Dermis blood vessel endothelial cell (primary cell): ENCODE results near the gene MEGF11. TPM values are rescaled to one million over a fixed set of nuclear protein-coding genes. Genes with fewer than 3 reads are reported as not detected.
A peak's percentile ranks its signal among the peaks of the same experiment; 100 is the strongest.
"Not testable (repeated sequence)": the region's sequence is repeated elsewhere in the genome, so short reads cannot be mapped to it uniquely, and the experiment has no call there.

ENCODE experiments used
- DNase-seq: peaks from one replicate; pipeline ENCODE4 v3.0.0; 2010
- total RNA-seq: library from RNA; depleted of rRNA; stranded (reverse); fragments of >200 nt; gene quantifications from 2 replicates; pipeline ENCODE4 v1.2.3, GENCODE V29; 2014

The MEGF11 gene
- total RNA-seq, 1 donor from 2014 or later = not detected

DNA sequence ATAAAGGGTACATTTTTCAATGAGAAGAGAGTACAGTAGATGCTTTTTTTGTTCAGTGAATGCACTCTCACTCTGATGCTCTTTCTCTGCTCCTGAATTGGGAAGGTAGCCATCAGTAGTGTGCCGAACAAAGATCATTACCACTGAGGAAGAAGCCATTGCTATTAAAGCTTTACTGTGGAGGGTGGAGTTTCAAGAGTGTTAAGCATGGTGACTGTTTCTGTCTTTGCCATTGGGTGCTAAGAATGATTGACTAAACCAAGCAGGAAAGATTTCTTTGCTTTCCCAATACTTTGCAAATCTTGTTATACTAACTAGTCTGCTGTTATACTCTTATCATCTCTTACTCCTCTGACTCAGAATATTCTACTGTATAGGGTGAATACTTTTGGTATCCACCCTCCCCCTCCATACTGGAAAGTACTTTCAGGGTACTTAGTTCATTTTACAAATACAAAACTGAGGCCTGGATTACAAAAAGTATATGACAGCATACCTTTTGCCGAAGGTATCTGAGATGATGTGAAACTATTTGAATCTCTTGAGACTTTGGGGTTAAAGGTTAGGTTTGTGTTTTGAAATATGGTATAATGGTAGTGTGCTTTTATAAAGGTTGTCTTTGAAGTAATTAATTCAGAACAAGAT, 382.5 kb downstream of the MEGF11 start:
- peak; percentile 73 for DNase-seq

DNA sequence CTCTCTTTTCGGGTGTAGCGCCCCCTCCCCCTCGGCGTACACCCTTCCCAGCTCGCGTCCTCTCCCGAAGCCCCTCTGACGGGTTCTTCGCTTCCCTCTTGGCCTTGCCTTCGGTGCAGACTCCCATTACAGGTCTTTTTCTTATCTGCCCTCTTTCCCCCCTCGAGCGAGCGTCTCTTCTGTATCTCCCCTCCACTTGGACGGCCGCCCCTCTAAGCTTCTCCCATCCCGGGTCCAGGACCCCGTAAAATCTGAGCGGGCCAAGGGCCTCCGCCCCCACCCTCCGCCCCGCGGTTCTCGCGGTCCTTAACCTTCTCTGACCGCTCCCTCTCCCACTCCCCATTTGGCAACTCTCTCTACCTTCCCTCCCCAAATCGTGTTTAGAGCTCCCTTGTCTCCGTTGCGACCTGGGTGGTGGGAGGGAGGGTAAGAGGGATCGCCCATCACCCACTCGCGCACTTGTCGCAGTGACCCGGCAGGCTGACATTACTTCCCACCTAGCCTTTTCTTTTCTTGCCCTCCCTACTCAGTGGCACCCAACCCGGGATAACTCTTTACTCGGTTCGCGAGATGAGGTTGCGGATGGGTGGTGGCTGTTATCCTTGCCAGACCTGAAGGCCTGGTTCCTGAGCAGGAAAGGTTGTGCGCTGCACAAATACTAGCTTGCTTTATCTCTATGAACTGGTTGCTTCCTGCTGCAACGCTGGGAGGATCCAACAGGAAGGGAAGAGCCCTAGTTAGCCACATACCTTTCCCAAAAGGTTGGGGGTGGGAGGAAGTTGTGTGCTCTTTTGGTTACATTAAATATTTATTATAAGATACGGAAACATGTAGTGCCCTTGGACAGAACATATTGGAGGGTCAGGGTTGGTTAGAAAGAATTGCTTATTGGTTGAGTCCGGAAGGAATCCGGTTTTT, 383.3 kb downstream of the MEGF11 start:
- peak; percentile 87 for DNase-seq

DNA sequence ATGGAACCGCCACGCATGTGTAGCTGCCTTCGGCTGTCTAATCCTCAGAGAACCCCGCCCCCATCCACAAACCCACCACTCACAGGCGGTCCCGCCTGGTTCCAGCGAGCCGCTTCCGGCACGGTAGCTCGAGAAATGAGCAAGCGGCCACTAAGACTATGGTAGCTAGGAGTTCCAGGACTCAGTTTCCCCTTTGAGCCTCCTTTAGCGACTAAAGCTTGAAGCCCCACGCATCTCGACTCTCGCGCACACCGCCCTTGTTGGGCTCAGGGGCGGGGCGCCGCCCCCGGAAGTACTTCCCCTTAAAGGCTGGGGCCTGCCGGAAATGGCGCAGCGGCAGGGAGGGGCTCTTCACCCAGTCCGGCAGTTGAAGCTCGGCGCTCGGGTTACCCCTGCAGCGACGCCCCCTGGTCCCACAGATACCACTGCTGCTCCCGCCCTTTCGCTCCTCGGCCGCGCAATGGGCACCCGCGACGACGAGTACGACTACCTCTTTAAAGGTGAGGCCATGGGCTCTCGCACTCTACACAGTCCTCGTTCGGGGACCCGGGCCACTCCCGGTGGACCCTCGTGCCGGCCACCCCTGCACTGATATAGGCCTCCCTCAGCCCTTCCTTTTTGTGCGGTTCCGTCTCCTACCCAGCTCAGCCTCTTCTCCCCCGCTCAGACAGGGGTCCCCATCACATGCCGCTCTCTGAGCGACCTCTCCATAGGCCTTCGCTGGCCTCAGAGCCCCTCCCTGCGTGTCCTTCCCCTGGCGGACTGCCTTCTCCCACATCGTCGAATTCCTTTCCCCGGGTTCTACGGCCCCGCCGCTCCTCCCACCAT, 384.2 kb downstream of the MEGF11 start, which contains the start of gene RAB11A:
TSS of gene RAB11A (plus strand) at position 366 of the 828 bp plus-strand sequence. CDS start at position 461, 95 bp downstream.
- peak; percentile 98 for DNase-seq

DNA sequence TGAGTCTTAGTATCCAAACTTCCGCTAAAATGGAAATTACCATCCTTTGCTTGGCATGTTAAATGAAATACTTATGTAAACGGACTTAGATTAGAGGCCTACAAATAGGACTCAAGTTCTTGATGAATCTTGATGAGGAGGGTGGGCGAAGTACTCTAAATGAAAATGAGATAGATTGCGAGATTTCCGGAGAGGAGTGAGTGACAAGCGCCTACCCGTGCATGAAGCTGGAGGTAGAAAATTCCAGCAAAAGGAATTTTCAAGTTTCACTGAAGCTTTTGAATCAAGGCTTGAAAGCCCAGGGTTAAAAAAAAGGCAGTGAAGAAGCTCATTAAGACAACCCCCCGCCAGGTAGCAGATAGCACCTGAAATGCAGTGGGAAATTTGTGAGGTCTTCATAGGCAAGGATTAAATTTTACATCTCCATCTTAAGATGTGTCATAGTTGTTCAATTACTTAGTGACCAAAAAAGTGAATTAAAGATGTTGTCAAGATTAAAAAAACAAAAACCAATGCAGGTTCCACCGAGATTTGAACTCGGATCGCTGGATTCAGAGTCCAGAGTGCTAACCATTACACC, 384.9 kb downstream of the MEGF11 start:
- no peak for DNase-seq

DNA sequence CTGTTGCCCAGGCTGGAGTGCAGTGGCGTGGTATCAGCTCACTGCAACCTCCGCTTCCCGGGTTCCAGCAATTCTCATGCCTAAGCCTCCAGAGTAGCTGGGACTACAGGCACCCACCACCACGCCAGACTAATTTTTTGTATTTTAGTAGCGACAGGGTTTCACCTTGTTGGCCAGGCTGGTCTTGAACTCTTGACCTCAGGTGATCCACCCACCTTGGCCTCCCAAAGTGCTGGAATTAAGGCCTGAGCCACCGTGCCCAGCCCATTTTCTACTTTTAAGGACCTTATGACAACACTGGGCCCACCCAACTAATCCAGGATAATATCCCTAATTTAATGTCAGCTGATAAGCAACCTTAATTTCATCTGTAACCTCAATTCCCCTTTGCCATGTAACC, 385.6 kb downstream of the MEGF11 start:
- DNase-seq = not testable (repeated sequence)

DNA sequence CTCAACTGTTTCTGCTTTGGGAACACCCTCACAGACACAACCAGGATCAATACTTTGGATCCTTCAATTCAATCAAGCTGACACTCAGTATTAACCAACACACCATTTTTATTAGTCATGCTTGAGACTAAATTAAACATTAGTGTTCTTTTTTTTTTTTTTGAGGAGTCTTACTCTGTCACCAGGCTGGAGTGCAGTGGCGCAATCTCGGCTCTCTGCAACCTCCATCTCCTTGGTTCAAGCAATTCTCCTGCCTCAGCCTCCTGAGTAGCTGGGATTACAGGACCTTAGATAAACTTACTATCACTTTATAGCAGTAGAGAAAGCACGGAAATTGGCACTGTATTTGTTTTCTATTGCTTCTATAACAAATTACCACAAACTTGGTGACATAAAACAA, 386.3 kb downstream of the MEGF11 start:
- DNase-seq = no peak

DNA sequence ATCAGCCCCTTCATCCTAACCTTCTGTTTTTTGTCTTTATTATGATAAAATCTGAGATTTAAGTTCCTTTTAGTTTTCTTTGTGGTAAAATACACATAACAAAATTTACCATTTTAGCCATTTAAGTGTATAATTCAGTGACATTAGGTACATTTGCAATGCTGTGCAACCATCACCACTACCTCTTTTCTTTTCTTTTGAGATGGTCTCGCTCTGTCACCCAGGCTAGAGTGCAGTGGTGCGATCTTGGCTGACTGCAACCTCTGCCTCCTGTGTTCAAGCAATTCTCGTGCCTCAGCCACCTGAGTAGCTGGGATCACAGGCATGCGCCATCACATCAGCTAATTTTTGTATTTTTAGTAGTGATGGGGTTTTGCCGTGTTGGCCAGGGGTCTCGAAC, 390.4 kb downstream of the MEGF11 start:
- DNase-seq = no peak

DNA sequence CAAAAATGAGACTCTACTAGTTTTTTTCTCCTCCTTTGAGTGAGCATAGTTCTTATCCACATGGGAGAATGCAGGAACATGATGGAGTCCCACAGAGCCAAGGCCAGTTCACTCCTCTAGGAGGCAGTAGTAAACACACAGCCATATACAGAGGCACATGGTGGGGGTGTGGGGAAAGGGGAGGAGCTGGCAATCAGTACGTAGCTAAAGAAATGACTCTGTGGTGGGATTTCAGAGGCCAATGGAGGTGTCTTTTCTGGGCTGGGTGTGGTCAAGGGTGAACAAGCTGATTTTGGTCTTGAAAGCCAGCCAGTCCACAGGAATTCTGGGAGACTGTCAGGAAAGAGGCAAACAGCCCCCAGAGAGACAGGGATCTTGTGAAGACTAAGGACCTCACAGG, 390.9 kb downstream of the MEGF11 start:
- DNase-seq = peak; percentile 77

DNA sequence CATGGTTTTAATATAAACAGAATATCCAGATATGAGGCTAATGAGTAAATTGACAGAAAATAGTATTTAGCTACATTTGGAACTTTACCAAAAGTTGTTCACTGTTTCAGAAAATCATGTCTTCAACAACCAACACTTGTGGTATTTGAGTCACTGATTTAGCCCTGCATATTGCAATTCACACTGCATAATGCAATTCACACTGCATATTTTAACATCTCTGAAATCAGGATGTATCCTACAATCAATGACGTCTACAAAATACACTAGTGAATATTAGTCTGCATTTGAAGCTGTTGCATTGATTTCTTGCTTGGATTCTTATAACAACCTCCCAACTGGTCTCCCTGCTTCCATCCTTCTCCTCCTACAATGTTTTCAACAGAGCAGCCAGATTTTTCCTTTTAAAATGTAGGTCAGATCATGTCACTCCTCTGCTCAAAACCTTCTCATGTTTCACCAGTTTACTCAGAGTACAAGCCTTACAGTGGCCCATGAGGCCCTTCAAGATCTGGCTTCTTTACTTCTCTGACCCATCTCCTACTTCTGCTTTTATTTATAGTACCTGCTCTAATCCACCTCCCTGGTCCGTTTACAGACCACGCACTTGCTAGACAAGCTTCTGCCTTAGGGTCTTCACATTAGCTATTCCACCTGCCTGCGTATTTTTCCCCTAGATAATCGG, 395.7 kb downstream of the MEGF11 start:
- DNase-seq = no peak

DNA sequence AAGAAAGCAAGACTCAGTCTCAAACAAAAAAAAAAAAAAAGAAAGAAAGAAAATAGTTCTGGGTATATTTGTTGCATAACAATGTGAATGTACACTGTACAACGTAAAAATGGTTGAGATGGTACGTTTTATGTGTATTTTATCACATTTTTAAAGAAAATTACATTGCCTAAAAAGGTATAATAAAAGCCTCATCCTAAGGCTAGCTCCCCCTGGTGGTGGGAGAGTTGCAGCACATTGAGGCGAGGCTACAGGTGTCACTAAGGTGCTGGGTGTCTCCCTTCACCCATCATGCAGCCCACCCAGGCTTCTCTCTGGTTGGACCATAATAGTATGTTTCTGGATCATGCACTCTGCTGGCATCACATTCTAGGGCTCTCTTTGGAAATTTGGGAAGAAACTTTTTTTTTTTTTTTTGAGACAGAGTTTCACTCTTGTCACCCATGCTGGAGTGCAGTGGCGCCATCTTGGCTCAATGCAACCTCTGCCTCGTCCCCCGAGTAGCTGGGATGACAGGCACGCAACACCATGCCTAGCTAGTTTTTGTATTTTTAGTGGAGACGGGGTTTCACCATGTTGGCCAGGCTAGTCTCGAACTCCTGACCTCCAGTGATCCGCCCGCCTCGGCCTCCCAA, 396.6 kb downstream of the MEGF11 start:
- peak; percentile 79 for DNase-seq

DNA sequence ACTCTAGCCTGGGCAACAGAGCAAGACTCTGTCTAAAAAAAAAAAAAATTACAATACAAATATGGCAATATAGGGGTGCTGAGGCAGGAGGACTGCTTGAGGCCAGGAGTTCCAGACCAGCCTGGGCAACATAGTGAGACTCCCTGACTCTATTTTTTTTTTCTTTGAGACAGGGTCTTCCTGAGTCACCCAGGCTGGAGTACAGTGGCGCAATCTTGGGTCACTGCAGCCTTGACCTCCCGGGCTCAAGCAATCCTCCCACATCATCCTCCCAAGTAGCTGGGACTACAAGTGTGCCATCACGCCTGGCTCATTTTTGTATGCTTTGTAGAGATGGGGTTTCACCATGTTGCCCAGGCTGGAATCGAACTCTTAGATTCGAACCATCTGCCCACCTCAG, 401.6 kb downstream of the MEGF11 start:
- no peak for DNase-seq

DNA sequence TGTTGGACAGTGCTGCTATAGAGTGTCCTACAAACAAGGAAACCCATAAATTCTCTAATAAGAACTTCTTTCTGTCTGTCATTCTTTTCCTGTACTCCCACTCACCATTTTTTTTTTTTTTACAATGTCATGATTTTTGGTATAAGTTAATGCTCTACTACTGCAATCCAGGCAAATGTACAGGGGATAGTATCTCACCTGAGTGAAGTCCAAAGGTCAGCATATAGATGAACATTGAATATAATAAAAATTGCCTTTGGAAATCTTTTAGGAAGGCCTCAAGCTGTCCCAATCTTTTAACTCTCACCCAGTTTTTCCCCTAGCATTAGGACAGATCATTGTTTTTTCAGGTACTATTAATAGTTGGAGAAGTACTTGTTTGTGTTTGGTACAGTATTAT, 405.6 kb downstream of the MEGF11 start:
- DNase-seq = no peak

DNA sequence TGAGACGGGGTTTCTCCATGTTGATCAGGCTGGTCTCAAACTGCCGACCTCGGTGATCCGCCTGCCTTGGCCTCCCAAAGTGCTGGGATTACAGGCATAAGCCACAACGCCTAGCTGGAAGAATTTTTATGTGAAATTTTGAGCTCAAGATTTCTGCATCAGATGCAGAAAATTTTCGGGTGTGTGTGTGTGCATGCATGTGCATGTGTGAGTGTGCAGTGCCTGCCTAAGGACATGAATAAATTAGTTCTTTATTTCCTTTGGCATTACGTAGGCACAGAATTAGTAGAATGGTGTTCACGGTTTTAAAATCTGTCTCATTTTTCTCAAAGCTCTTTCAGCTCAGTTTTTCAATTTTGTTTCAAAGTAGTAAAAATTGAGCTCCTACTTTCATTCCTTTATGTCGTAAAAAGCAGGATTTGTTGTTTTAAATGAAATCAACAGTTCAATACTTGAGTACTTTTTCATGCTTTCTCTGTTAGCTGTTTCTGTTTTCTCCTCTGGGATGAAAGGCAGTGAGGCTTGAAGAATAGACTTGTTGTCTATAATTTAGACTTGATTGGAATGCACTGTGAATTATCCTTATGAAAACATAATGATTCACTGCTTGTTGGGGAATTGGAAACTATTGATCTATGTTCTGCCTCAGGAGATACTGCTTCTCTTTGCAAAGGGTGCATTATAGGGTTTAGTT, 407.6 kb downstream of the MEGF11 start:
- DNase-seq = no peak

Other genes with a start within 250 kb of the MEGF11 start
- gene DIS3L, start 39.8 kb upstream of the MEGF11 start, total RNA-seq = 36.1 and 37.0 TPM in 2 replicates
- gene TIPIN, start 102.9 kb upstream of the MEGF11 start, total RNA-seq = 7.8 and 12.4 TPM in 2 replicates
- 39.2 and 41.4 TPM in 2 replicates for gene MAP2K1, start 133.2 kb upstream of the MEGF11 start, total RNA-seq
- 21.4 and 22.2 TPM in 2 replicates for gene SNAPC5, start 244.0 kb upstream of the MEGF11 start, total RNA-seq